Testis (tissue), 3 donors: Measurements from ENCODE around the gene MAP1B. TPM values are rescaled to one million over a fixed set of nuclear protein-coding genes. Genes with fewer than 3 reads are reported as not detected.

ENCODE experiments used
- DNase-seq: peaks from one replicate; pipeline ENCODE4 v3.0.0-alpha.2; 2019
- H3K27ac ChIP-seq, 2 donors: fragments of 200-600 bp; sonication (generic); one replicate each; pipeline ENCODE4 v1.5.1; 2019
- H3K27me3 ChIP-seq: fragments of 200-600 bp; sonication (generic); one replicate; pipeline ENCODE4 v1.5.1; 2019
- H3K36me3 ChIP-seq: fragments of 200-600 bp; sonication (generic); one replicate; pipeline ENCODE4 v1.5.1; 2017; ENCODE audit warnings: low read depth; ENCODE audit errors: missing control alignments
- H3K4me1 ChIP-seq: fragments of 200-600 bp; sonication (generic); one replicate; pipeline ENCODE4 v1.5.1; 2019
- H3K4me3 ChIP-seq, 2 donors: fragments of 200-600 bp; sonication (generic); one replicate each; pipeline ENCODE4 v1.5.1; 2017 to 2019
- H3K9me3 ChIP-seq: fragments of 200-600 bp; sonication (generic); one replicate; pipeline ENCODE4 v1.5.1; 2017
- POLR2A ChIP-seq: fragments of 450-650 bp; IDR thresholded peaks from one replicate; pipeline ENCODE4 v1.6.1; 2017; ENCODE audit warnings: antibody characterized with exemption, mild to moderate bottlenecking, moderate library complexity
- WGBS, 2 donors: methylation state at CpG; one replicate each; pipeline ENCODE4 v1.1.5; 2018; 5-methylcytosine and 5-hydroxymethylcytosine counted together
- intact Hi-C: fragments of 100-400 bp; cut with DNase I; formaldehyde crosslinking; loops from one replicate; pipeline ENCODE4 v1.15.1; 2023; ENCODE audit warnings: low total_unique reads
- polyA plus RNA-seq: library from polyadenylated mRNA; stranded (reverse); fragments of 350-450 nt; fragmentation: Illumina TruSeq; extraction: RNeasy Lipid Tissue Mini Kit (QIAGEN cat#74804); gene quantifications from one replicate; pipeline ENCODE4 v1.2.3, GENCODE V29; 2014; ENCODE audit warnings: low read depth, low replicate concordance; ENCODE audit not compliant: insufficient read depth
- total RNA-seq, 2 donors: library from RNA; depleted of rRNA; stranded (reverse); fragments of >200 nt; gene quantifications; one replicate each; pipeline ENCODE4 v1.2.3, GENCODE V29; 2016
- TF ChIP-seq, protein P1 (sequence below), 3 experiments: fragments of 450-650 bp in 2 of 3; fragments of 200-600 bp in 1 of 3; sonication (generic) in 1 of 3; IDR thresholded peaks; one replicate each; pipeline ENCODE4 v1.5.1; 2016 to 2019; ENCODE audit warnings: antibody characterized with exemption in 3 of 3, mild to moderate bottlenecking in 2 of 3, moderate library complexity in 1 of 3

The MAP1B gene
- total and polyA plus RNA-seq, 3 donors from 2014 or later, result 20.1 to 584 (median 431) TPM

DNA sequence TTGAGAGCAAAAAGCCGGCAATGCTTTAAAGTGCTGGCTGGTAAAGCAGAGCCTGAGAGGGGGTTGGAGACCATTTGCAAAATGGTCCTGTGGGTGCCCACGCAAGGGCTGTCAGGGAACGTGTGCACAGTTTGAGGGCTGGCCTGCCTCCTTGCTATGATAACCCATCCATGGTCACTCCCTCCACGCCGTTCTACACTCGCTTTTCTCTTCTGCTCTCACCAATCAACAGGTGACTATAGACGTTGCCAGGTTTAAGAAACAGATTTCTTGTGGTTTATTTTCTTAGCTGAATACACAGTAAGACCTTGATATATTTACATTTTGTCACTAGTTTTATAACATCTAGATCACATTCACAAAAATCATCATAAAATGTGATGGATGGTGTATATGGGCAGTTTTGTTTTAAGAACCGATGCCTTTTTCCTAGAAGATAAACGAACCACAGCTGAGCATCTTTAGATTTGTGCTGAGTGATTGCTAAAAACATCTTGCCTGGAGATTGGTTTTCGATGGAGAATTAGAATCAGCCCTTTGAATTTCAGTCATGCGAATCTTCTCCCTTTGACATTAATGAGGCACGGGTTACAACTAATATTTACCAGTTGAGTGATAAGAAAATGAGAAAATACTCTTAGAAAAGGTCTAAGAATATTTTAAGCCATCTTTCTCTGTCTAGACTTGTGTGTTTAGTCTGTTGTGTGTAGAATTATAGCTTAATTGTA lies 13.9 kb downstream of the MAP1B start:
- Histone ChIP-seq H3K27me3 (no peaks in the 10 kb centered on the region), H3K4me3 (no peak overlapping the region), H3K27ac (no peak overlapping the region), H3K4me1 (no peaks in the 10 kb centered on the region), H3K9me3 (no peaks in the 10 kb centered on the region), H3K36me3 (no peaks in the 10 kb centered on the region)
- no peak for TF ChIP-seq POLR2A
- WGBS, 2 donors, result 75 to 80% methylated on average over 12 of the region's 12 CpGs
- intact Hi-C loops, result no loop called here
- no peak for DNase-seq

- Histone ChIP-seq H3K4me3 (no peak overlapping the region), H3K36me3 (no peaks in the 10 kb centered on the region), H3K9me3 (no peaks in the 10 kb centered on the region), H3K4me1 (no peaks in the 10 kb centered on the region), H3K27ac (no peak overlapping the region), H3K27me3 (no peaks in the 10 kb centered on the region)
- TF ChIP-seq, protein P1, sequence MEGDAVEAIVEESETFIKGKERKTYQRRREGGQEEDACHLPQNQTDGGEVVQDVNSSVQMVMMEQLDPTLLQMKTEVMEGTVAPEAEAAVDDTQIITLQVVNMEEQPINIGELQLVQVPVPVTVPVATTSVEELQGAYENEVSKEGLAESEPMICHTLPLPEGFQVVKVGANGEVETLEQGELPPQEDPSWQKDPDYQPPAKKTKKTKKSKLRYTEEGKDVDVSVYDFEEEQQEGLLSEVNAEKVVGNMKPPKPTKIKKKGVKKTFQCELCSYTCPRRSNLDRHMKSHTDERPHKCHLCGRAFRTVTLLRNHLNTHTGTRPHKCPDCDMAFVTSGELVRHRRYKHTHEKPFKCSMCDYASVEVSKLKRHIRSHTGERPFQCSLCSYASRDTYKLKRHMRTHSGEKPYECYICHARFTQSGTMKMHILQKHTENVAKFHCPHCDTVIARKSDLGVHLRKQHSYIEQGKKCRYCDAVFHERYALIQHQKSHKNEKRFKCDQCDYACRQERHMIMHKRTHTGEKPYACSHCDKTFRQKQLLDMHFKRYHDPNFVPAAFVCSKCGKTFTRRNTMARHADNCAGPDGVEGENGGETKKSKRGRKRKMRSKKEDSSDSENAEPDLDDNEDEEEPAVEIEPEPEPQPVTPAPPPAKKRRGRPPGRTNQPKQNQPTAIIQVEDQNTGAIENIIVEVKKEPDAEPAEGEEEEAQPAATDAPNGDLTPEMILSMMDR (IDR thresholded peaks at IDR 0.05), result no peak
- TF ChIP-seq POLR2A, result no peak
- DNase-seq, result no peak
- 83 to 84% methylated on average over 12 of the region's 12 CpGs for WGBS, 2 donors
- intact Hi-C loops, result no loop called here
Observed at GRCh38 chr5:72121780-72122445, 14.6 kb downstream of the MAP1B start.

- intact Hi-C loops, result no loop called here
- no peak overlapping the region for H3K4me3 ChIP-seq
- no peaks in the 10 kb centered on the region for H3K9me3 ChIP-seq
- H3K36me3 ChIP-seq, result no peaks in the 10 kb centered on the region
- 84 to 86% methylated on average over 3 of the region's 3 CpGs for whole genome bisulfite sequencing, 2 donors
- no peak overlapping the region for H3K27ac ChIP-seq
- no peak for DNase-seq
- no peaks in the 10 kb centered on the region for H3K4me1 ChIP-seq
- H3K27me3 ChIP-seq, result no peaks in the 10 kb centered on the region
- no peak for TF ChIP-seq POLR2A
- TF ChIP-seq, protein P1 (IDR thresholded peaks at IDR 0.05), result no peak
Observed at GRCh38 chr5:72122602-72123001, 15.3 kb downstream of the MAP1B start.

DNA sequence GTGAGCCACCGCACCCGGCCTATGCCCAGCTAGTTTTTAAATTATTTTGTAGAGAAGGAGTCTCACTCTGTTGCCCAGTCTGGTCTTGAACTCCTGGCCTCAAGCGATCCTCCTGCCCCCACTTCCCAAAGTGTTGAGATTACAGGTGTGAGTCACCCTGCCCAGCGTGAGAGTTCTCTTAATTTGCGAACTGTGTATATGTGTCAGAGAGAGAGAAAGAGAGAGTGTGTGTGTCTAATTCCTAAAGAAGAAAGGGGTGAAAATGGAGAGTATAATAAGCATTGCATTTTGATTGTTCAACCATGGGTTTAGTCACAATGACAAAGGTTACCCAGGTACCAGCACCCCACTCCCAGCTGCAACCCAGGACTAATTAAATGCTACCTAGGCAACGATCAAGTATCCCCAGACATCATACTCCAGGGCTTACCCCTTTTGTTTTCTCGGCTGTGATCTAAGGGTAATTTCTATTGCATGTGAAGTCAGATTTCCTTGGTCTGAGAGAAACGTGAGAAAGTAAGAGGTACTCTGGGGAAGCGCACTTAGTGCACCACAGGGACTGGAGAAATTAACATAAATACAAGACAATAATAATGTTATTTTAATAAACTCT lies 16.6 kb downstream of the MAP1B start:
- intact Hi-C loops, result no loop called here
- WGBS, 2 donors, result 90 to 95% methylated on average over 9 of the region's 9 CpGs
- Histone ChIP-seq H3K4me1 (no peaks in the 10 kb centered on the region), H3K27ac (no peak overlapping the region), H3K9me3 (no peaks in the 10 kb centered on the region), H3K27me3 (no peaks in the 10 kb centered on the region), H3K36me3 (no peaks in the 10 kb centered on the region), H3K4me3 (no peak overlapping the region)
- TF ChIP-seq, protein P1 (IDR thresholded peaks at IDR 0.05), result no peak
- no peak for TF ChIP-seq POLR2A
- no peak for DNase-seq

- no peak for DNase-seq
- intact Hi-C loops, result no loop called here
- Histone ChIP-seq H3K27me3 (no peaks in the 10 kb centered on the region), H3K27ac (no peak overlapping the region), H3K4me1 (no peaks in the 10 kb centered on the region), H3K4me3 (no peak overlapping the region), H3K36me3 (no peaks in the 10 kb centered on the region), H3K9me3 (no peaks in the 10 kb centered on the region)
- TF ChIP-seq, protein P1 (IDR thresholded peaks at IDR 0.05), result no peak
- TF ChIP-seq POLR2A, result no peak
- 77 to 93% methylated on average over 1 of the region's 1 CpG for WGBS, 2 donors
Observed at GRCh38 chr5:72125271-72125940, 18.1 kb downstream of the MAP1B start.
